GM21423 (cell line): ENCODE measurements around the gene MYL12A.

Experiments
- ATAC-seq: cut with Tn5 transposase; IDR thresholded peaks from one replicate; pipeline ENCODE4 v1.9.1; 2021; ENCODE audit warnings: mild to moderate bottlenecking, moderate library complexity; ENCODE audit not compliant: unreplicated experiment

Gene MYL12A

GRCh38 chr18:3224223-3224622 lies 23.4 kb upstream of the MYL12A start:
- no peak for ATAC-seq

GRCh38 chr18:3225588-3225987 lies 22.0 kb upstream of the MYL12A start:
- no peak for ATAC-seq

- ATAC-seq = no peak
These were observed 21.6 kb upstream of the MYL12A start for GRCh38 chr18:3226048-3226447.

GRCh38 chr18:3230401-3231334 lies 16.9 kb upstream of the MYL12A start:
- ATAC-seq = no peak

- no peak for ATAC-seq
These were observed 14.6 kb upstream of the MYL12A start for GRCh38 chr18:3233004-3233403.

DNA sequence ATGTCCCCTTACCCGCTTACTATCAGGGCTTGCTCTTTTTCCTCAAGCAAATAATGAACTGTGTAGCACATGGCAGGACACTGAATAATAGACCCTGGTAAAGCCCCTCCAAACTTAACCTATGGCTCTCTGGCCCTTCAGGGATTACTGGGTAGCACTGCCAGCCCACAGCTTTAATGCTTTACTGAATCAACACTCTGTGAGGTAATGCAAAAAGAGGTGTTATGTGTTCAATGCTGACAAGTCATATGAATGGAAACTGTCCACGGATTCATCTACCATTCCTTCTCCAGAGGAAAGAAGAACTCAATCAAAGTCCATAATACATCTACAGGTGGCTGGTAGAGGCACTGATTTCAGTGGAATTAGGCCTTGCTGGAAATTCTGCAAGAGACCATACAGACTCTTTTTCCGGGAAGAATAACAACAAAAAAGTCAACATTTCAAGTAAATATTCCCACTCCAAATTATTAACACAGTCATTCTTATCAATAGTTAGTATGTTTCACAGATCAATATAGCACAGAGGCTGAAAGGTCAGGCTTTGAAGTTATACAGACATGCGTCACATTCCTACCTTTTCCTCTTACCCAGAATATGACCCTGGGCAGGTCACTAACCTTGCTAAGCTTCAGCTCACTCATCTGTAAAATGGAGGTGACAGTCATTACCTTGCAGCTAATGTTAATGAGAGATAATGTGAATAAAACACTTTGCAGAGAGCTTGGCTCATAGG lies 14.0 kb upstream of the MYL12A start:
- no peak for ATAC-seq

GRCh38 chr18:3234457-3234856 lies 13.1 kb upstream of the MYL12A start:
- ATAC-seq = no peak

- ATAC-seq = no peak
These were observed 11.8 kb upstream of the MYL12A start for GRCh38 chr18:3235846-3236245.

DNA sequence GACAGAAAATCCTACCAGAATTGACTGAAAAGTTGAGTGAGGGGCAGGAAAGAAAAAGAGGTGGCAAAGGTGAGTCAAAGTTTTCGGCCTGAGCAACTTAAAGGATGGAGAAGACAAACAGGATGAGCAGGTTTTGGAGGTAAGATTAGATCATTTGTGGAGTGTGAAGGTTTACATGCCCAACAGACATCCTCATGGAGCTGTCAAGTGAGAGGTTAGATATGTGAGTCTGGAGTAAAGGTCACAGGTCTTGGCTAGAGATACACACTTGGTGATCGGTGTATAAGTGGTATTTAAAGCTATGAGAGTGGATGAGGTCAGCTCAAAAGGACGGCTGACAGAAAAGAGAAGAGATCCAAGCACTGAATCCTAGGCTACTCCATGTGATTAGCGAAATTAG lies 11.1 kb upstream of the MYL12A start:
- no peak for ATAC-seq

GRCh38 chr18:3238742-3239141 lies 8.9 kb upstream of the MYL12A start:
- no peak for ATAC-seq

DNA sequence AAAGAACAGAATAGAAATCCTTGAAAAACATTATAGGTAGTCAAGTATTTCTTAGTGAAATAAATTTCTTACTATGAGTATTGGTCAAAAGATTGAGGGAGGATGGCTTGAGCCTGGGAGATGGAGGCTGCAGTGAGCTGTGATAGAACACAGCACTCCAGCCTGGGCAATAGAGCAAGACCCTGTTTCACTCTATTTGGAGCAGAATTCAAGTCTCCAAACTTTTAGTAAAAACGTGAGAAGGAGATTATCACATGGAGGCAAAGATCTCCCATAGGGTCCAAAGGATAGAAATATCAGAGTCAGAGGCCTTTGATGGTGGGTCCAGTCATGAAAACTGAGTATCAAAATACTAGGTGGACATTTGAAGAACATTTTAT lies 2.4 kb upstream of the MYL12A start:
- no peak for ATAC-seq

DNA sequence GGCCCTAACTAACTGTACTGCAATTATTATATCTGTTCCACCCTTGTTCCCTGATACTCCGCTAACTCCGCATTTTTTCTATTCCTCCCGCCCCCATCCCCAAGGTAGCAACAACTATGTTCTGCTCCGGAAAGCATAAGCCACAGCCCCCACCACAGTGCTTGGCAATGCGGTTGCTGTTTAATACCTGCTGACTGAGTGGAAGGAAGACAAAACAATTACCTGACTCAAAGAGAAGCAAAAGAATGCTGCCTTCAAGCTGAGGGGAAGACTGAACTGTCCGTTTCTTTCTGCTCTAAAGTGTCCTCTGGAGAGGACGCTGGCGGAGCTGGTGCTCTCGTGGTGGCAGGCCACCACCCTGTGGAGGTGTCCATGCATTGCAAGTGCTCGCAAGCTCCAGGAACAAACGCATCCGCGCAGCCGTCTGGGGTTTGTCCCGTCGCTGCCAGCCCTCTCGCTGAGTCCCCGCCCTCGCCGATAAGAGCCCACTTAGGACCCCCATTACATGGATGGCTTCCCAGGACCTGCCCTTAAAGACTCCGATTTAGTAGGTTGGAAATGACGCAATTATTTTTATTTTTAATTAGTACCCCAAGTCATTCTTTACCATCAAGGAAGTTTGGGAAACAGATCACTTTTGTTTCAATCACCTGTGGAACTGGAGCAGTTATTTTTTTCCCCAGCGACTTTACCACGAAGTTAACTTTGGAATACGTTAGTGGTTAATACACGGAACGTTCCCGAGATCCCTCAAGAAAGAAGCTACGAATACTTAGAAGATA lies 1.6 kb upstream of the MYL12A start:
- ATAC-seq = peak; percentile 42

DNA sequence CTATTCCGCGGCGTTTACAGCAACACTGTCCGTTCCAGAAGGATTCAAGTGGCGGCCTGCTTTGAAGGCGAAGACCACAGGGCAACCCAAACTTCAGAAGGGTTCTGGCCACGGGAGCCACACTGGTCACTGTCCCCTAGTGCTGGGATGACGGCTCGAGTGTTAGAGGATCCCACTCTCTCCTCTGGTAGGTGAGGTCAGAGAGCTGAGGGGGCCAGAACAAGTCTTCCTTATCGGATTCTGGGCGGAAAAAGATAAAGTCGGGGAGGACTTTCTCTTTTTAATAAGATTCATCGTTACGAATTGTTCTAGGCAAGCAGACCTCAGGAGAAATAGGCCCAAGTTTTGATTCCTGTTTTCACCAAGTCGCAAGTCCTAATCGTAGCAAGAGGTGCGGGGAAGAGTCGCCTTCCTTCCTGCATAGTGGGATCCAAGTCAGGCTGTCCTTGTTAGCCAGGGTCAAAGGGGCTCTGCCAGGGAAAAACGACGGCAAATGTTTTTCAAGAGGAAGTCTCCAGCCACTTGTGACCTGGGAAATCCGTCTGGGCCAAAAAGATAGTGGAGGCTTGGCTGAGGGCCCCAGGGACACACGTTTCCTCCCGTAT lies 864 bp upstream of the MYL12A start:
- ATAC-seq = no peak

DNA sequence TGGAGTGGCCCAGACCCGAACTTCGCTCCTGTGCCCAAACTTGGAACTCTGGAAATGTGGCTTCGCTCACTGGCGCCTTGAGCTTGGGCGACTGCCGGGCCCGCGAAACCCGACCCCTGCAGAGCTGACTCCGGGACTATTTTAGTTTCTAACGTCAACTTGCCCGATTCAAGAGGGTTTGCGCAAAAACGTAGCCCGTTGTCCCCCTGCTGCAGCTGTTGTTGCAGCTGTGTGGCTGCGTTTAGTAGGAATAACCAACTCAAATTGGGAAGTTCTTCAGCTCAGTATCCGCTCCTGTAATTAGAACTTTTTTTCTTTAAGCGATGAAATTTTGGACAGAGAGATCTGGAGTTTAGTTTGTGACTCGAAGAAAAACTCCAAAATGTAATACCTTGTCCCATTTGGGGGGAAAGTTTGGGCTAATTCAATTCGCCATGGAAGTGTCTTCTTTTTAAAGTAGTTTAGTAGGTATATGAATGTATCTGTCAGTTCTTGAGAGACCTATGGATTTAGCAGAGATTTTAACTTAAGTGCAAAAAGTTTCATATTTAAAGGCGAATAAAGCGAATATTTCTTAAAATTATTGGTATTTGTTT lies 559 bp downstream of the MYL12A start:
- no peak for ATAC-seq

DNA sequence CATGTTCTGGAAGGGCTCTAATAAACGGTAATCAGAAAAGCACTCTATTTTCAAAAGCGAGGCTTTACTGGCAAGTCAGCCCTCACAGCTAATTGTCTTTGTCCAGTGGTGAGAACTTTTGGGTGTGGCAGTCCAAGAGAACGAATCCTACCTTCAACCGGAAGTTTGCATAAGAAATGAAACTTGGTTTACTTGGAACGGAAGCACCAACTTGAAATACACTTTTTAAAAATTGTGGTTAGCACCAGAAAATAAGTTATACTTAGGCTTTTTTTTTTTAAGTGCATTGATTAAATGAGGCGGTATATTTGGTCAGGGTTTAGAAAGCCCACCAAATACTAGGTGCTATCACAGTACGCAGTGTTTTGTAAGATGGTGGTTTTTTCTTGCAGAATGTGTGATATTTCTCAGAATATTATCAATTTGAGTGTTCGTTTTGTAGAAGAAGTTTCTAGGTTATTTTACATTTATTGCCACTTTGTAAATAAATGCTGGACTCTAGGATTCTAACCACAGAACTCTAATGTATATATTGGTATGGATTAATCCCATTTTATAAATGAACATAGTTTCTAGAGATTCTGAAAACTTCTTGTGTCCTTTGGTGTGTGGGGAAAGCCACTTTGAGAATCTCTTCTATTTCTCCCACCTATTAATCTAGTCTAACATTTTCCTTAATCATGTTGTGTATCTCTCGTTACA lies 1.2 kb downstream of the MYL12A start:
- ATAC-seq = no peak

- no peak for ATAC-seq
These were observed 2.9 kb downstream of the MYL12A start for GRCh38 chr18:3250237-3251107.

- ATAC-seq = no peak
These were observed 3.8 kb downstream of the MYL12A start for GRCh38 chr18:3251249-3251962.

DNA sequence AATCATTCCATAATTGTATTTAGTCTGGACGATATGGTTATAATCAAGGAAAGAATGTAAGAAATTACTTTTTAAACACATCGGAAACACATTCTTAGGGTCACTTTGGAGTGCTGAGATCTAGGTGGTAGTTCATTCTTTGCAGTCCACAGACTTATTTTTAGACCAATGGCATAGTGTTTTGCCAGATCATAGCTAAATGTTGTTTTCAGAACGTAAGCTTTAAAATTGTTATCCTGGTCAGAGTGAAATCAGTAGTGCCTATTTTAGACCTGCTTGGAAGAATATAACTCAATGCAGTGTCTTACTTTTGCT lies 4.3 kb downstream of the MYL12A start:
- ATAC-seq = no peak

GRCh38 chr18:3252843-3253242 lies 5.2 kb downstream of the MYL12A start:
- no peak for ATAC-seq
